ENCODE measurements around the gene LRFN4.
"Not testable (repeated sequence)": the region's sequence is repeated elsewhere in the genome, so short reads cannot be mapped to it uniquely, and the experiment has no call there.

The LRFN4 gene

DNA sequence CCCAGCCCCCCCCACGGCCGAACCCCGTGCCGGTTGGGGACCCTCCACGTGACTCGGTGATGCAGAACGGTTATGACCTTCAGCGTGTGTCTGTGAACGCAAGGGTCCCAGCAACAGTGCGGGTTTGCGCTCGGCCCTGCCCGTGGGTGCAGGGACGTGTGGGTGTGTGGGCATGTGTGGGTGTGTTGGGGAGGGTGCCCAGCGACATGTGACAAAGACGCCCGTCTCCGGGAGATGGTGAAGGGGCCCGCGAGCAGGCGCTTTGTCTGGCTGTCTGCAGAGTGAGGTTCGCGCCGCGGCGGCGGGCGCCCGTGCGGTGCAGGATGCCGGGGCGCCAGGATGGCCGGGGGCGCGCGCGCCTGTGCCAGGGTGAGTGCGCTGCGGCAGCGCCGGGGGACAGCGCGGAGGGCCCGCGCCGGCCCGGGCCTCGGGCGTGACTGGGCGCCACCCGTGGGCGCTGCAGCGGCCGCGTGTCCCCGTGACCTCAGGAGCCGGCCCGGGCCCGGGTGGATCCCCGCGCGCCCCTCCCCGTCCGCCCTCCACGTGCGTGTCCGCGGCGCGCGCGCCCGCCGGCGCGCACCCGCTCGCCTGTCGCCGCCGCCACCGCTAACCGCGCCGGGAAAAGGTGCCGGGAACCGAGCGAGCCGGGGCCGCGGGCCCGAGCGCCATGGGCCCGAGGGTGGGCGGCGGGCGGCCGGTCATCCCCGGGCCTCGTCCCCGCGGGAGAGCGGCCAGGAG, at the start of gene LRFN4:
LRFN4 (plus strand) TSS at position 569 of the 738 bp plus-strand sequence. CDS start 681 bp downstream, outside the sequence.
- DNase-seq = no peak

DNA sequence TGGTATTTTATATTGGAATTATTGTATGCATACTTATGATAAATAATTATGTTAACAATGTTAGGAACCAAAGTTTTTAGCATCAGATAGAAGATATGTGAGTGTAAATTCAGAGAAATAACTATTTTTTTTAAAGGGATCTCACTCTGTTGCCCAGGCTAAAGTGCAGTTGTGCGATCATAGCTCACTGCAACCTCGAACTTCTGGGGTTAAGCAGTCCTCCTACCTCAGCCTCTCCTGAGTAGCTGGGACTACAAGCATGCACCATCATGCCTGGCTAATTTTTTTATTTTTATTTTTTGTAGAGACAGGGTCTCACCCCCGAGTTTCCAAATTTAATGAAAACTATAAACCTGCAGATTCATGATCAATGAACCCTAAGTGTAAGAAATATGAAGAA, 47.3 kb upstream of the LRFN4 start:
- no peak for DNase-seq

DNA sequence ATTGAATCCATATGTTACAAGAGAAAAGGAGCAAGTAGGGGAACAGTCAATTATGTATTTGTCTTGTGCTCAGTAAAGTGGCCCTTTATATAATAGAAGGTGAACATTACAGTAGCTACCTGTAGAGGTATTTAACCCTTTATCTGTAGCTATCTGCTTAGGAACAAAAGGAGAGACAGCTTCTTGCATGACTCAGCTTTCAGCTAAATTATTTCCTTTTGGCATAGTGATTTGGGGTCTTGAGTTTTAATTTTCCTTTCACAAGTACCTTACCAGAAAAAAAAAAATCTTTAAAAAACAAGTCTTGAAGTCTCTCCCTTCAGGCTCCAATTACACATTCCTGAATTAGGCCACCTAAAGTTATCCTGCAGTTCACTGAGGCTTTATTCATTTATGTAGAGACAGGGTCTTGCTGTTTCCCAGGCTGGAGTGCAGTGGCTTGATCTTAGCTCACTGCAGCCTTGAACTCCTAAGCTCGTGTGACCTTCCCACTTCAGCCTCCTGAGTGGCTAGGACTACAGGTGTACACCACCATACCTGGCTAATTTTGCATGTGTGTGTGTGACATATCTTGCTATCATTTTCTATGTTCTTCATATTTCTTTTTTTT, 46.2 kb upstream of the LRFN4 start:
- DNase-seq = no peak

DNA sequence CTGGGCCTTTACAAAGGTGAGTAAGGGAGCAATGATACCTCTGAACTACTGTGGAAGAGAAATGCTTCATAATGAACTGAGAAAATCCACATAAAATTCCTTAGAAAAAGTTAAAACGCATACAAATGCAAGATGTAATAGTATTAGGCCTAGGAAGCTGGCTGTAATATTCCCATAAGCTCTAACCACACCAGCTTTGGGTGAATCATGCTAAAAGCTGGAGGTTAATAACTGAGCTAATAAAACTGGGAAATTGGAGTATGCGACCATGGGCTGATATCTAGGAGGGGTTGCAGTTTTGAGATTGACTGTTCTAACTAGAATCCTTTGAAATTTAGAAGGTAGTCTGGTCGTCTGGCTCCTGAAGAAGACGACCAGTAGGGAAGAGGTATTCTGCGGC, 42.2 kb upstream of the LRFN4 start:
- no peak for DNase-seq

DNA sequence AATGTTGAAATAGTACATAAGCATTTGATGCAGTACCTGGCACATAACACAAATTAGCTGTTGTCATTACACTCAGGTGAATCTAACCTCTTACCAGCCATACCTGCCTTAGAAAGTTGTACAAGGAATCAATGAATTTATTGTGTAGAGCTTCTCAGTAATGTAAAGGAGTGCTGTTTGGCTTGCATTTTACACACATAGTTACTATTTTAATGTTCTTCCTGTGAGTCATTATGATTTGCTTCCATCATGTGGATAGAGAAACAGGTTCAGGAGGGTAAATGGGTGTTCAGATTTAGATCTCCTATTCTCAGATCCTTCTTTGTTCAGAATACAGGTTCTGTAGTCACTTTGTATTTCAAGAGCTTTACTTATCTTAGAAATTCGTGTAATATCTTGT, 41.2 kb upstream of the LRFN4 start:
- no peak for DNase-seq

DNA sequence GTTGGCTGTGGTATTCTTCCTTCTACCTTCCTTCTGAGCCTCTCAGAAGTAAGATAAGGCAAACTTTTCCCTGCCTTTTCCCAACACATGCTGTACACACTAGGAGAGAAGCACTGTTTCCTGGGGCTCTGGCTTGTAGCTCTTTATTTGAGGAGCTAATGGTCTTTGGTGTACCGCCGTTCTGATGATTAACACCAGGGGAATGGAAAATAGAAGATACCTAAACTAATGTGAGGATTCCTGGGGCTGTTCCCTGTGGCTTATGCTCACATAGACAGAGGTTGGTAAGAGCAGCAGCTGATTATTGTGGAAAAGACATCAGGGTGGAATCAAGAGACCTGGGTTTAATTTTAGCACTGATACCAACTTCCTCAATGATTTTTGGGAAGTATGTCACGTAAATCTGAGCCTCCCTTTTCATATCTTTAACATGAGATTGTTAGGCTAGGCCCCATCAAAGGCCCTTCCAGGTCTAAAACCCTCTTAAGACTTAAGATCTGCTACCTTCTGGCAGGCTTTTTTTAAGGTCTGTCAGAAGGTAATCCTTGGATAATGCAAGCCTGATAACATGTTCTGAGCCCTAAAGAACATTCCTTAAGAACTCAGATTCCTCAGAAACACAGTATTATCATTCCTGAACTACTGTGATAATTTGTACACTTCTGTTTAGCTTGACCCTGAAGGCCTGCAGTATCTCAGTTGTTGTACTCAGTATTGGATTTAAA, 38.5 kb upstream of the LRFN4 start:
- DNase-seq = no peak

DNA sequence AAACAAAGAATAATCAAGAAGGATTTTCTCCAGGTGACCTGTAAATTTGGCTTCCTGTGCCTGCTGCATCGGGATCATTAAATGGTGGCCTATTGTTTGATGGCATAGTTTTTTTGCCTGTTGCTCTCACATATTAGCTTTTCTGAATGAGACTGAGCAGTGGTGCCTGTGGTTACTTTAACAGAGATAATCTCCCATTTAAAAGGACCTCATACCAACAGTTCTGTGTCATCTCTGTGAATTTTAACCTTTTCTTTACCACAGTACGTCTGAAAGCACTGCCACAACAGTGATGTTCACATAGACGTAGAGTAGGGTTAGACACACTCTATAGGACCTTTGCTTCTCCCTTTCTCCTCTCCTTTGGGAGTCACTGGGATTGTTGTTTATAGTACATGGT, 36.5 kb upstream of the LRFN4 start:
- no peak for DNase-seq

DNA sequence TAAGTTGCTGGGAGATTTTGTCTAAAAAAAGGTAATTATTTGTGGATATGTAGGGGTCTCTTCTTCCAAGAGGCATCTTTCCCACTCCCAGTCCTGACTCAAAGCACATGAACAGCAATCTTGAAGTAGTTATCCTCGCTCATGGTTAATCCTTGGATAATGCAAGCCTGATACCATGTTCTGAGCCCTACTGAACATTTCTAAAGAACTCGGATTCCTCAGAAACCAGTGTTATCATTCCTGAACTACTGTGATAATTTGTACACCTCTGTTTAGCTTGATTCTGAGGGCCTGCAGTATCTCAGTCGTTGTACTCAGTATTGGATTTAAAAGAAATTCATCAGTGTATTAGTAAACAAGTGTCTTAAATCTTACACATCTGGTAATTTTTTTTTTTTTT, 36.0 kb upstream of the LRFN4 start:
- no peak for DNase-seq

DNA sequence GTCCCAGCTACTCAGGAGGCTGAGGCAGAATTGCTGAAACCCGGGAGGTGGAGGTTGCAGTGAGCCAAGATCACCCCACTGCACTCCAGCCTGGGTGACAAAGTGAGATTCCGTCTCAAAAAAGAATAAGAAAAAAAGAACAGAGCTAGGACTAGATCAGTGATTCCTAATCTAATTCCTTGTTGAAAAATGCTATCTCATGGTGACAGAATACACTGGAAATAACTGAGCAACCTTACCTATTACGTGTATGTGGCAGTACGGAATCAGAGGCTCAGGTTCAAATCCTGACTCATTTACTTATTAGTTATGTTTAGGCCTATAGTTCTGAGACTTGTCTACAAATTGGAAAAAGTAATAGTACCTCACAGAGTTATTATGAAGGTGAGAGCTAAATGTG, 33.2 kb upstream of the LRFN4 start:
- no peak for DNase-seq

DNA sequence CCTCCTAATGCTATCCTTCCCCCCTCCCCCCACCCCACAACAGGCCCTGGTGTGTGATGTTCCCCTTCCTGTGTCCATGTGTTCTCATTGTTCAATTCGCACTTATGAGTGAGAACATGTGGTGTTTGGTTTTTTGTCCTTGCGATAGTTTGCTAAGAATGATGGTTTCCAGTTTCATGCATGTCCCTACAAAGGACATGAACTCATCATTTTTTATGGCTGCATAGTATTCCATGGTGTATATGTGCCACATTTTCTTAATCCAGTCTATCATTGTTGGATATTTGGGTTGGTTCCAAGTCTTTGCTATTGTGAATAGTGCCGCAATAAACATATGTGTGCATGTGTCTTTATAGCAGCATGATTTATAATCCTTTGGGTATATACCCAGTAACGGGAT, 32.3 kb upstream of the LRFN4 start:
- not testable (repeated sequence) for DNase-seq

DNA sequence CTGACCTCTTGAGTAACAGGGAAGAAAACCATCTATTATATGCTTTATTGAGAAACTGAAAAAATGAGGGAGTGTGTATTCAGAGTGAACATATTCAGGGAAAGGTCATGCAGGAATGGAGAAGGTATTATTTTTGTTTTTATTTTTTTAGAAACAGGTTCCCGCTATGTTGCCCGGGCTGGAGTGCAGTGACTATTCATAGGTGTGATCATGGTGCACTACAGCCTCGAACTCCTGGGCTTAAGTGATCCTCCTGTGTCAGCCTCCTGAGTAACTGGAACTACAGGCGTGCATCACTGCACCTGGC, 22.4 kb upstream of the LRFN4 start:
- DNase-seq = no peak

DNA sequence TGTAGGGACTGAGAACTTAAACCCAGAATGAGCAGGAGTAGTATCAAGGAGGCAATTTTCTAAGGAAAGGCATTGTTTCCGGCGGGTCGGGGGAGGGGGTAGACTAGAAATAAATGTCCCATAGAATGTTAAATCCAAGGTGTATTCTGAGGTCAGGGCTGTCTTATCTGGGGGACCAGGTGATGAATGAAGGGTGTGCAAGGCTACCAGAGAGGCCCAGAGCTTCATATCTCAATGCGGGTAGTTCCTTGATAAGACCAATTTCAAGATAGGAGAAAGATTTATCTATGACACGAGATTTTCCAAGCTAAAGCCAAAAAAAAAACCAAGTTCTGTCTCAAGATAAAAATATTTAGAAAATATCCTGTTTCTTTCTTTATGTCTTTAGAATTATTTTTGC, 21.9 kb upstream of the LRFN4 start:
- peak; percentile 23 for DNase-seq

DNA sequence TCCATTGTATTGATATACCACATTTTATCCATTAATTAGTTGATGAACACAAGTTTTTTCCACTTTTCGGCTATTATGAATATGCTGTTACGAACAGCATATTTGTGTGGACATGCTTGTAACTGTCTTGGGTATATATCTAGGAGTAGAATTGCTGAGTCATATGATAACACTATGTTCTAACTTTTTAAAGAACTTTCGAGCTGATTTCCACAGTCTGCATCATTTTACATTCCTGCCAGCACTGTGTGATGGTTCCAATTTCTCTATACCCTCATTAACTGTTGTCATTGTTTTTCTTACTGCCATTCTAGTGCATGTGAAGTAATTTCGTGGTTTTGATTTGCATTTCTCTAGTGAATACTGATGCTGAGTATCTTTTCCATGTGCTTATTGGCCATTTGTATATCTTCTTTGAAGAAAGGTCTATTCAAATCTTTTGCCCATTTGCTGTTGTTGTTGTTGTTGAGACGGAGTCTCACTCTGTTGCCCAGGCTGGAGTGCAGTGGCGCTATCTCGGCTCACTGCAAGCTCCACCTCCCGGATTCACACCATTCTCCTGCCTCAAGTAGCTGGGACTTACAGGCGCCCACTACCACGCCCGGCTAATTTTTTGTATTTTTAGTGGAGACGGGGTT, 21.0 kb upstream of the LRFN4 start:
- peak; percentile 58 for DNase-seq

DNA sequence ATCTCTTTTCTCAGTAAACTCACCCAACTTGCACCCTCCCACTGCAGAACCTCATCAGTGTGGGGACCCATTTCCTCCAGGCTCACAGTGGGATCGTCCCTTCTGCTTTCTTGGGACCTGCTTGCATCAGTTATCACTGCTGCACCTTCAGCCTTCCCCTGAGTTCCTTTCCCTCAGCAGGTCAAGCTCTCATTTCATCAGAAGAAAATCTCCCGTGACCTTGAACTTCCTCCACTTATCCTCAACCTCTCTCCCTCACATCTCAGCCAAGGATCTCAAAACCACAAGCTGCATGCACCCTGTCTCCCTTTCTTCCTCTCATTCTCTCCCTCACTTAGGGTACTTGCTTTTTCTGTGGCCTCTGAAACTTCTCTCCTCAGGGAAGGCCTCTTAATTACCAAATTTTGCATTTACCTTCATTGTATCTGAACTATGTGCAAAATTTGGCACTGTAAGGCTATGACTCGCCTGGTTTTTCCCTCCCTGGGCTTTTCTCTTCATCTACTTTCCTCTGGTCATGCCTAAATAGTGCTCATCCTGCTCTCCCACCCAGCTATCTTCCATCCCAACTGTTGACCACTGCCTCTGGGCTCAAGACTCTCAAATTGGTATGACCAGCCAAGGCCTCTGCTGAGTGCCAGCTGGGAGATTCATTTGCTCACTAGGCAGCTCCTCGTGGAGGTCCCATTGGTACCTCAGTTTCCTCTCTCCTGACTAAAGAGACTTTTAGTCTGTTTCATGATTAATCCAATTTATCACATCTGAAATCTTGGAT, 16.4 kb upstream of the LRFN4 start:
- no peak for DNase-seq

DNA sequence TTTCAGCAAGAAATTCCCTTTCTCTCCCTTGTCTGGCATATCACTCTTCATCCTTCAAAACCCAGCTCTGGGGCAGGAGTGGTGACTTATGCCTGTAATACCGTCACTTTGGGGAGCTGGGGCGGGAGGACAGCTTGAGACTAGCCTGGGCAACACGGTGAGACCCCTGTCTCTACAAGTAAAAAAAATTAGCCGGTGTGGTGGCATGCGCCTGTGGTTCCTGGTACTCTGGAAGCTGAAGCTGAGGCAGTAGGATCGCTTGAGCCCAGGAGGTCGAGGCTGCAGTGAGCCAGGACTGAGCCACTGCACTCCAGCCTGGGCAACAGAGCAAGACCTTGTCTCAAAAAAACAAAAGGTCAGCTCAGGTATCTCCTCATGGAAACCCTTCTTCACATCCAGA, 15.0 kb upstream of the LRFN4 start:
- no peak for DNase-seq

DNA sequence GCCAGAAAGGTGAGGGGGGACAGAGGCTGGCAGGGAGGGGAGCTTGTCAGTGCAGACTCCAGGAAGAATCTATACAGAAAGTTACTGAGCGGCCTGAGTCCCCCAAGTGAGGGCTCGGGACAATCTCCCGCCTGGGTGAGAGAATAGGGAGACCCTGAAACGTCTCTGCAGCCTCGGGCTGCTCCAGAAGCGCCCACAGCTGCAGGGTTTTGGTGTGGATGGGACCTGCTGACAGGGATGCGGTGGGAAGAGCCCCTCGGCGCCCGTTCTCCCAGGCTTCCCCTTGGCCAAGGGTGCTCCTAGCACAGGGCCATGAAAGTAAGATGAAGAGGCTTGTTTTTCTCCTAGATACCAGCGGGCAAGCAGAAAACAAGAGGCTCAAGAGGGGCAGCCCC, 14.4 kb upstream of the LRFN4 start:
- DNase-seq = no peak

DNA sequence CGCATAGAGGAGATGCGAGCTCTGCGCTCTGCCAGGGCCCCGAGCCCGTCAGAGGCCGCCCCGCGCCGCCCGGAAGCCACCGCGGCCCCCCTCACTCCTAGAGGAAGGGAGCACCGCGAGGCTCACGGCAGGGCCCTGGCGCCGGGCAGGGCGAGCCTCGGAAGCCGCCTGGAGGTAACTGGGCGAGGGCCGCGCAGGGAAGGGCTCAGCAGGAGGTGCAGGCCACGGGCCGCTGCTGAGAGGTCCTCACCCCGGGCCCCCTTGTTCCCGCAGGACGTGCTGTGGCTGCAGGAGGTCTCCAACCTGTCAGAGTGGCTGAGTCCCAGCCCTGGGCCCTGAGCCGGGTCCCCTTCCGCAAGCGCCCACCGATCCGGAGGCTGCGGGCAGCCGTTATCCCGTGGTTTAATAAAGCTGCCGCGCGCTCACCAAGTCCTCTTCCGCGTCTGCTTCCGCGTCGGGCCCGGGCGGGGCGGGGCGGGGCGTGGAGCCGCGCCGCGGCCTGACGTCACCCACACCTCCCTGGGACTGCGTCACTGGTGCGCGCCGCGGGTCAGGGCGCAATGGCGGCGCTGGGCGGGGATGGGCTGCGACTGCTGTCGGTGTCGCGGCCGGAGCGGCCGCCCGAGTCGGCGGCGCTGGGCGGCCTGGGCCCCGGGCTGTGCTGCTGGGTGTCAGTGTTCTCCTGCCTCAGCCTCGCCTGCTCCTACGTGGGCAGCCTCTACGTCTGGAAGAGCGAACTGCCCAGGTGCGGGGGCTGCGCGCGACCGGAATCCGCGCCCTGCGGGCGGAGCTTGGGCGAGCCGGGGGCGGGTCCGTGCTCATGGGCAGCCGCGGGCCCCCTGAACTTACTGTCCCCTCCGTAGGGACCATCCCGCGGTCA, 13.7 kb upstream of the LRFN4 start, which contains the start of gene RCE1:
RCE1 (plus strand) TSS at position 546 of the 880 bp plus-strand sequence; CDS start at position 561, 15 bp downstream.
- peak; percentile 95 for DNase-seq

DNA sequence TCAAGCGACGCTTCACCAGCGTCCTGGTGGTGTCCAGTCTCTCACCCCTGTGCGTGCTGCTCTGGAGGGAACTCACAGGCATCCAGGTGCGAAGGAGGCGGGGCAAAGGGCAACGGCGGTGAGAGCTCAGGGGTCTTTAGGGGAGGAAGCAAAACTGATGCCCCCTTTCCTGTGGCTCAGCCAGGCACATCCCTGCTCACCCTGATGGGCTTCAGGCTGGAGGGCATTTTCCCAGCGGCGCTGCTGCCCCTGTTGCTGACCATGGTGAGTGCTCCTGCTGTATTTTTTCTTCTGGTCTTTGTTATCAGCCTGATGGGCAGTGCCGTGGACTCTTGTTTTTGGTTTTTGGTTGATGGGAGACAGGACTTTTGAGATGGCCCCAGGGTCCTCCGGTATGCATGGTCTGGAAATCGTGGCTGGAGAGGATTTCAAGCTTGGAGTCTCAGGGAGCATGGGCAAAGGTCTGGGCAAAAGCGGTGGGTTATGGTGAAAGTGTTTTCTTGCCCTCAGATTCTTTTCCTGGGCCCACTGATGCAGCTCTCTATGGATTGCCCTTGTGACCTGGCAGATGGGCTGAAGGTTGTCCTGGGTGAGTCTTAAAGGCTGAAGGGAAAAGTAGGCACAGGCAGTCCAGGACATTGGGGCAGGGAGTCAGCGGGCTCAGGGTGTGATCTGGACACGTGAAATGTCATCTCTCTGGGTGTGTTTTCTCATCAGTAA, 12.9 kb upstream of the LRFN4 start:
- no peak for DNase-seq

DNA sequence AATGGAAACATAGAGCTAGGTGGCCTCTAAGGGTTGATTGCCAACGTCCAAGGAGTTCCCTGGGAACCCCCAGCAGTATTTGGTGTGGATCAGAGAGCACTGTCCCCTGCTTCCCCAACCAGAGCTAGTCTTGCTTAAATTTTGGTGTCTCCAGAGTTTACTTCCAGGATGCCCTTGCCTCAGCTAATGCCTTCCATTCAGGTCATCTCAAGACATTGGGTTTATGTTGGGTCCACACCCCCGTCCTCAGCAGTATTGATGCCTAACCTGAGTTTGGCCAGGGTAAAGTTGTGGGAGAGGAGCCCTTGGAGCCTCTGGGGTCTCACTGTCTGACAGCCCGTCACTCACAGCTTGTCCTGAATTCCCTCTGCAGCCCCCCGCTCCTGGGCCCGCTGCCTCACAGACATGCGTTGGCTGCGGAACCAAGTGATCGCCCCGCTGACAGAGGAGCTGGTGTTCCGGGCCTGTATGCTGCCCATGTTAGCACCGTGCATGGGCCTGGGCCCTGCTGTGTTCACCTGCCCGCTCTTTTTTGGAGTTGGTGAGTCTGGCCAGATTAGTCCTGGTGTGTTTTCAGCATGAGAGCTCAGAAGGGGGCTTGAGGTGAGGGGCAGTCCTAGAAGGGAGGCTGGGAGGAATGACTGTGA, 12.2 kb upstream of the LRFN4 start:
- no peak for DNase-seq

DNA sequence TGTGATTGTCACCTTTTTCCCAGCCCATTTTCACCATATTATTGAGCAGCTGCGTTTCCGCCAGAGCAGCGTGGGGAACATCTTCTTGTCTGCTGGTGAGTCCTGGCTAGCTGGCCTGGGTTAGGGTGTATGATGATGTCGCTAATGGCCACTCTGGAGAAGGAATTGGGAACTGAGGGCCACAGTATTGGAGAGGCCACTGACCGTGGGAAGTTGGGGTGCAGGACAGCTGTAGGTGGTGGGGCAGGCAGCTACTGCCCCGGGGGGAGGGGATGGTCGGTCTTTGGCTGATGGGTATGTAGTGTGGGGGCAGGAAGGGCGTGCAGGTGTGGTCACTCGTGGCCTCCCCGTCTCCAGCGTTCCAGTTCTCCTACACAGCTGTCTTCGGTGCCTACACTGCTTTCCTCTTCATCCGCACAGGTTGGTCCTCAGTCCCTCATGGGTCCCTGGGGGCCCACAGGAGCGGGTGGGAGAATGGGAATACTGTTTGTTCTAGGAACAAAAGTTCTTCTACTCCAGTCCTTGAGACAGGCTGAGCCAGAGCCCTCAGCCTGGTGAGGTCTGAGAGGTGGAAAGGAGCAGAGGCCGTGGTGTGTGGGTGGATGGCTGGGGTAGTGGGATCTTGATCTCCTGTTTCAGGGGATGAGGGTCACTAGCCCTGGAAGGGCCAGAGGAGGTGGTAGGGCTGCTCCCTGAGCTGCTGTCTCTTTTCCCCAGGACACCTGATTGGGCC, 11.6 kb upstream of the LRFN4 start:
- no peak for DNase-seq
